ENCODE measurements around the gene CCS. TPM values are rescaled to one million over a fixed set of nuclear protein-coding genes. Genes with fewer than 3 reads are reported as not detected.

CCS gene
- total RNA-seq, 1 experiment from 2014 or later: 25.8 TPM

GRCh38 chr11:66561178-66561974 lies 31.6 kb upstream of the CCS start:
- CTCF ChIA-PET: interaction anchor here (0.6 to 0.9 kb wide), 4 partner anchors 176 to 303 kb away, joined by 3 to 5 read pairs (median 4); no protein-coding TSS in a partner anchor
- no peaks in the 10 kb centered on the region for H3K4me1 Mint-ChIP-seq (ENCODE audit: insufficient read depth, unreplicated experiment)
- TF ChIP-seq CTCF (IDR thresholded peaks at IDR 0.05; ENCODE audit: unreplicated experiment): no peak
- H3K27me3 Mint-ChIP-seq (ENCODE audit: insufficient read depth, unreplicated experiment): no peaks in the 10 kb centered on the region
- intact Hi-C loops (cut with micrococcal nuclease): no loop called here
- no peaks in the 10 kb centered on the region for H3K9me3 Mint-ChIP-seq (ENCODE audit: unreplicated experiment)
- H3K36me3 Mint-ChIP-seq (ENCODE audit: insufficient read depth, unreplicated experiment): no peaks in the 10 kb centered on the region
- no TSS peak for BruUV-seq (replicated peaks)
- no peak overlapping the region for H3K27ac Mint-ChIP-seq (ENCODE audit: low read depth, unreplicated experiment)
- H3K4me3 Mint-ChIP-seq (ENCODE audit: unreplicated experiment): no peak overlapping the region
- POLR2A ChIA-PET: interaction anchor here (0.6 to 2.4 kb wide), 5 partner anchors 55 to 775 kb away, joined by 3 to 8 read pairs (median 3); partner anchors contain the start of genes RBM14 and RBM4
- DNase-seq (ENCODE audit: unreplicated experiment): no peak

- DNase-seq (ENCODE audit: unreplicated experiment): no peak
- Mint-ChIP-seq H3K36me3 (ENCODE audit: insufficient read depth, unreplicated experiment) (no peaks in the 10 kb centered on the region), H3K4me1 (ENCODE audit: insufficient read depth, unreplicated experiment) (no peaks in the 10 kb centered on the region), H3K27me3 (ENCODE audit: insufficient read depth, unreplicated experiment) (no peaks in the 10 kb centered on the region), H3K27ac (ENCODE audit: low read depth, unreplicated experiment) (no peak overlapping the region), H3K4me3 (ENCODE audit: unreplicated experiment) (no peak overlapping the region), H3K9me3 (ENCODE audit: unreplicated experiment) (no peaks in the 10 kb centered on the region)
- ChIA-PET POLR2A (interaction anchor here (0.6 to 2.4 kb wide), 4 partner anchors 55 to 774 kb away, joined by 3 to 8 read pairs (median 3); partner anchors contain the start of genes RBM14 and RBM4), CTCF (interaction anchor here (0.6 to 0.9 kb wide), 2 partner anchors 198 to 303 kb away, joined by 3 to 4 read pairs; no protein-coding TSS in a partner anchor)
- no TSS peak for BruUV-seq (replicated peaks)
- intact Hi-C loops (cut with micrococcal nuclease): no loop called here
- no peak for TF ChIP-seq CTCF (IDR thresholded peaks at IDR 0.05; ENCODE audit: unreplicated experiment)
Measured at GRCh38 chr11:66561975-66562248, 31.1 kb upstream of the CCS start.

- BruUV-seq (replicated peaks): no TSS peak
- CTCF ChIA-PET: interaction anchor here (0.5 to 0.6 kb wide), 5 partner anchors 133 to 1110 kb away, joined by 3 to 5 read pairs (median 3); no protein-coding TSS in a partner anchor
Measured at GRCh38 chr11:66562275-66562674, 30.7 kb upstream of the CCS start.

More at GRCh38 chr11:66562275-66562674, 30.7 kb upstream of the CCS start:
- Mint-ChIP-seq H3K4me1 (ENCODE audit: insufficient read depth, unreplicated experiment) (no peaks in the 10 kb centered on the region), H3K9me3 (ENCODE audit: unreplicated experiment) (no peaks in the 10 kb centered on the region), H3K4me3 (ENCODE audit: unreplicated experiment) (no peak overlapping the region), H3K27me3 (ENCODE audit: insufficient read depth, unreplicated experiment) (no peaks in the 10 kb centered on the region), H3K27ac (ENCODE audit: low read depth, unreplicated experiment) (no peak overlapping the region), H3K36me3 (ENCODE audit: insufficient read depth, unreplicated experiment) (no peaks in the 10 kb centered on the region)
- no peak for DNase-seq (ENCODE audit: unreplicated experiment)
- intact Hi-C loops (cut with micrococcal nuclease): no loop called here
- POLR2A ChIA-PET: interaction anchor here (0.6 to 2.4 kb wide), 3 partner anchors 55 to 774 kb away, joined by 3 to 8 read pairs (median 3); partner anchors contain the start of genes RBM14 and RBM4
- TF ChIP-seq CTCF (IDR thresholded peaks at IDR 0.05; ENCODE audit: unreplicated experiment): no peak

Measured in MCF 10A (cell line).